ENCODE data around the gene CRYGC.
"Not testable (repeated sequence)": the region's sequence is repeated elsewhere in the genome, so short reads cannot be mapped to it uniquely, and the experiment has no call there.

Gene CRYGC

DNA sequence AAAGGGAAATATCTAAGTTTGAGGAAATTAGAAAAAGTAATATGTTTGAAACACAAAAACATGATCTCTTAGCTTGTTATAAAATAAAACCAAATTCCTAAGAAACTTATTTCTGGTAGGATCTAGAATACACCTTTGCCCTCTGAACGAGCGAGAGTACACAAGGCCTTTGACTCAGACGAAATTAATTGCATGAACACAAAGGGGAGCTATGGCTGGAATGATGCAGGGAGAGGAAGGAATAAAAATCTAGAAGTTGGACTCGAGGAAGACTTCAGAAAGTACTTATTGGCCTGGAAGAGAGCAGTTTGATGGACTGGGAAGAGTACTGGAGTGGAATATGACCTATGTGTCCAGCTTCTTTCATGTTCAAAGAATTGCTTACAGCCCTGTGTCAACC, 4.4 kb downstream of the CRYGC start:
- TF ChIP-seq, protein P1, sequence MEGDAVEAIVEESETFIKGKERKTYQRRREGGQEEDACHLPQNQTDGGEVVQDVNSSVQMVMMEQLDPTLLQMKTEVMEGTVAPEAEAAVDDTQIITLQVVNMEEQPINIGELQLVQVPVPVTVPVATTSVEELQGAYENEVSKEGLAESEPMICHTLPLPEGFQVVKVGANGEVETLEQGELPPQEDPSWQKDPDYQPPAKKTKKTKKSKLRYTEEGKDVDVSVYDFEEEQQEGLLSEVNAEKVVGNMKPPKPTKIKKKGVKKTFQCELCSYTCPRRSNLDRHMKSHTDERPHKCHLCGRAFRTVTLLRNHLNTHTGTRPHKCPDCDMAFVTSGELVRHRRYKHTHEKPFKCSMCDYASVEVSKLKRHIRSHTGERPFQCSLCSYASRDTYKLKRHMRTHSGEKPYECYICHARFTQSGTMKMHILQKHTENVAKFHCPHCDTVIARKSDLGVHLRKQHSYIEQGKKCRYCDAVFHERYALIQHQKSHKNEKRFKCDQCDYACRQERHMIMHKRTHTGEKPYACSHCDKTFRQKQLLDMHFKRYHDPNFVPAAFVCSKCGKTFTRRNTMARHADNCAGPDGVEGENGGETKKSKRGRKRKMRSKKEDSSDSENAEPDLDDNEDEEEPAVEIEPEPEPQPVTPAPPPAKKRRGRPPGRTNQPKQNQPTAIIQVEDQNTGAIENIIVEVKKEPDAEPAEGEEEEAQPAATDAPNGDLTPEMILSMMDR (IDR thresholded peaks at IDR 0.05; ENCODE audit: low read depth, low read length, missing control alignments): no peak
- H3K4me3 ChIP-seq (ENCODE audit: low read depth, low read length): no peak overlapping the region
- no peak for DNase-seq (ENCODE audit: low read depth)

DNA sequence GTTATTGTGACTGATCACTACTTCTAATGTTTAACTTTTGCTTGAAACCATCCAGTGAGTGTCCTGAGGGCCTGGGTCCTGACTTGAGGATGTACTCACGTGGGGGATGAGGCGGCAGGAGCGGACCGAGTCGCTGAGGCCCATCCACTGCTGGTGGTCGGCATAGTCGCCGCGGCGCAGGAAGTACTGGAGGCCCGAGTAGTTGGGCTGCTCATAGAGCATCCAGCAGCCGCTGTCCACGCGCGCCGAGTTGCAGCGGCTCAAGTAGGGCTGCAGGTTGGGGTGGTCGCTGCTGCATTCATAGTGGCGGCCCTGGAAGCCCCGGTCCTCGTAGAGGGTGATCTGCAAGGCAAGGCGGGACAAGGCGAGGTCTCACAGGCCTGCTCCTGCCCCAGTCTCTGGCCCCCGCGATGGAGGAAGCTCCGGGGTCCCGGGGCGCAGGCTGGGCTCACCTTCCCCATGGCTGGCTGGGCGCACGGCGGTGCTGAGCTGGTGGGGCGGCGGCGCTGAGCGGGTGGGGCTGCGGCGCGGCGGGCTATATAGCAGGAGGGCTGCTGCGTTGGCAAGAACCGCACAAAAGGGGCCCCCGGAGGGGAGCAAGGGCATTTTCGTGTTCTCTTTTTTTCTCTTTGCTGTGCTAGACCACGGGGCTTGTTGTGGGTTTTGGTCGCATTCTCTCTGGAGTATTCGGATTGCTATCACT, 5.5 kb downstream of the CRYGC start, which contains the start of gene CRYGD:
CRYGD (minus strand) TSS at position 512 of the 703 bp plus-strand sequence; CDS start at position 461, 51 bp downstream.
- H3K4me3 ChIP-seq (ENCODE audit: low read depth, low read length); DNase-seq (ENCODE audit: low read depth): not testable (repeated sequence)

DNA sequence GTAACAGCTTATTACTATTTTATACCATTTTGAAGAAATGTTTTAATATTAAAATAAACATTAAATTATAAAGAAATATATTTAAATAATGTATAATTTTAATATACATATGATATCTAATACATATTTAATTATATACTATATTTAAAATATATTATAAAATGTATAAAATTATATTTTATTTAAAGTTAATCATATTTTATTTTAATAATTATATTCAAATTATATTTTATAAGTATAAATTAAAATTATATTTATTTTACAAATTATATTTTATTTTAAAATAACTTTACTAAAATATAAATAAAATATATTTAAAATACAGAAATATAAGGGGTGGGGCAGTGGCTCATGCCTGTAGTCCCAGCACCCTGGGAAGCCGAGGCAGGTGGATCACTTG, 7.4 kb downstream of the CRYGC start:
- H3K4me3 ChIP-seq (ENCODE audit: low read depth, low read length): no peak overlapping the region
- TF ChIP-seq, protein P1 (IDR thresholded peaks at IDR 0.05; ENCODE audit: low read depth, low read length, missing control alignments): no peak
- DNase-seq (ENCODE audit: low read depth): no peak

DNA sequence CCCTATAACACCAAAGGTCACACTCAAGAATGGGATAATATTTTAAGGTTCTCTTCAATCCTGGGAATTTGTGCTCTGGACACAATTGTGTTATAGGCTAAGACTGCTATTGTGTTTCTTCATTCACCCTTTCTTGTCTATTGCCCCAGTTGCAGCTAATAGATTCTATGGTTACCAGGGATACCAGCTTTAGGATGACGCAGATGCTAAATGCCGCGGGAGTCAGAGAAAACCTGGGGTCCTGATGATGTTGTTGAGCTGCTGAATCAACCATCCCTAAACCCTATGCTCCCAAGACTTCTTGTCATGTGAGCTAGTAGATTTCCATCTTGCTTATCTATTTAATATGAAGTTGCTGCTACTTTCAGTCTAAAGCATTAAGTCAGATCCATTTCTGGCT, 10.7 kb downstream of the CRYGC start:
- TF ChIP-seq, protein P1 (IDR thresholded peaks at IDR 0.05; ENCODE audit: low read depth, low read length, missing control alignments): no peak
- DNase-seq (ENCODE audit: low read depth): no peak
- no peak overlapping the region for H3K4me3 ChIP-seq (ENCODE audit: low read depth, low read length)

DNA sequence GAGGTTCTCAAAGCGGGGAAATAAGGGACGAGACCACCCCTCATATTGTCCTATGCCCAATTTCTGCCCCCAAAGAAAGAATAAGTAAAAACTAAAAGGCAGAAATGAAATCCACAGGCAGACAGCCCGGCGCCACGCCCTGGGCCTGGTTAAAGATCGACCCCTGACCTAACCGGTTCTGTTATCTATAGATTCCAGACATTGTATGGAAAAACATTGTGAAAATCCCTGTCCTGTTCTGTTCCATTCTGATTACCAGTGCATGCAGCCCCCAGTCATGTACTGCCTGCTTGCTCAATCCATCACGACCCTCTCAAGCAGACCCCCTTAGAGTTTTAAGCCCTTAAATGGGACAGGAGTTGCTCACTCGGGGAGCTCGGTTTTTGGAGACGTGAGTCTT, 12.2 kb downstream of the CRYGC start:
- H3K4me3 ChIP-seq (ENCODE audit: low read depth, low read length); DNase-seq (ENCODE audit: low read depth): not testable (repeated sequence)

DNA sequence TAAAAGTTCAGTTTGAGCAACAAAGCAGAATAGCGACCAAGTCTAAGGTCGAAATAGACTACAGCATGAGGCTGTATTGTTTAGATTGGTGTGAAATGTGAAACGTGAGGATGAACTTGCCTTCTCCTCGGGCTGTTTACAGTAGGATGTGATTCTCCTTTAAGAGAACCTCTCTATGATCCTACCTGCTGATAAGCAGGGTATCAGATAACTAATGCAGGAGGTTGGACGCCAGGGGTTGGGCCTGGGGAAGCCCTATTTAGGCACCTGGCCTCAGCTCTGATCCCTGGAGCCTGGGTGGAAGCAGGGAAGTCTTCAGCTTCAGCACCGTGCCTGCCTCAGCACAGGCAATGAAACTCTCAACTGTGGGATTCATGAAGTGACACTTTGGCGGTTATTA, 16.7 kb downstream of the CRYGC start:
- no peak overlapping the region for H3K4me3 ChIP-seq (ENCODE audit: low read depth, low read length)
- TF ChIP-seq, protein P1 (IDR thresholded peaks at IDR 0.05; ENCODE audit: low read depth, low read length, missing control alignments): no peak
- no peak for DNase-seq (ENCODE audit: low read depth)

DNA sequence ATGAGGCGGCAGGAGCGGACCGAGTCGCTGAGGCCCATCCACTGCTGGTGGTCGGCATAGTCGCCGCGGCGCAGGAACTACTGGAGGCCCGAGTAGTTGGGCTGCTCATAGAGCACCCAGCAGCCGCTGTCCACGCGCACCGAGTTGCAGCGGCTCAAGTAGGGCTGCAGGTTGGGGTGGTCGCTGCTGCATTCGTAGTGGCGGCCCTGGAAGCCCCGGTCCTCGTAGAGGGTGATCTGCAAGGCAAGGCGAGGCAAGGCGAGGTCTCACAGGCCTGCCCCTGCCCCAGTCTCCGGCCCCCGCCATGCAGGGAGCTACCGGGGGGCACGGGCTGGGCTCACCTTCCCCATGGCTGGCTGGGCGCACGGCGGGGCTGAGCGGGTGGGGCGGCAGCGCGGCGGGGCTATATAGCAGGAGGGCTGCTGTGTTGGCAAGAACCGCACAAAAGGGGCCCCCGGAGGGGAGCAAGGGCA, 17.3 kb downstream of the CRYGC start:
- not testable (repeated sequence) for DNase-seq (ENCODE audit: low read depth); H3K4me3 ChIP-seq (ENCODE audit: low read depth, low read length)

DNA sequence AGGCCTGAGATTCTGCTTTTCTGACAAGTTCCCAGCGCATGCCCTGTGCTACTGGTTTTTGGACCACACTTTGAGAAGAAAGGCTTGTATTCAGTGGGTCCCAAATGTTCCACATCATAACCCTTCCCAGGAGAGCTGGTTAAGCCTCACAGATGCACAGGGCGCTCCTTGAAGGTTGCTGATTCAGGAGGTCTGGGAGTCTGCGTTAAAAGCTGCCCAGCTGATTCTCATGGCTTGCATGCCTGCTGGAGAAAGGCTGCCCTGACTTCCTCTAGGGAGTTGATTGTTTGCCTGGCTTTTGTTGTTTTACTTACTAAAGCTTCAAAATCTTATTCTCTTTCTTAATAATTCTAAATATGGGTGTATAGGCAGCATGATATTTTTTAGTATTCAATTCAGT, 26.0 kb downstream of the CRYGC start:
- no peak overlapping the region for H3K4me3 ChIP-seq (ENCODE audit: low read depth, low read length)
- TF ChIP-seq, protein P1 (IDR thresholded peaks at IDR 0.05; ENCODE audit: low read depth, low read length, missing control alignments): no peak
- DNase-seq (ENCODE audit: low read depth): no peak

Measured in GM12864 (cell line).